Activated naive CD8-positive, alpha-beta T cell treated with anti-CD3 and anti-CD28 coated beads, Interleukin-2, amount 50 U/mL, for 24 hours (primary cell): Measurements from ENCODE around the gene RYR3.
A peak's percentile ranks its signal among the peaks of the same experiment; 100 is the strongest.

Experiments used
- ATAC-seq: fragments of 150-1000 bp; cut with Tn5 transposase; one replicate; pipeline ENCODE4 v1.10.0; 2021
- DNase-seq: peaks from one replicate; pipeline ENCODE4 v3.0.0; 2021
- H3K27ac Mint-ChIP-seq: one replicate; pipeline ENCODE4 v1.8.0; 2021; ENCODE audit warnings: mild to moderate bottlenecking, mixed read lengths
- H3K27me3 Mint-ChIP-seq: one replicate; pipeline ENCODE4 v1.8.0; 2021; ENCODE audit warnings: mixed read lengths
- H3K36me3 Mint-ChIP-seq: one replicate; pipeline ENCODE4 v1.8.0; 2021; ENCODE audit warnings: low read depth, mixed read lengths
- H3K4me1 Mint-ChIP-seq: one replicate; pipeline ENCODE4 v1.8.0; 2021; ENCODE audit warnings: mixed read lengths
- H3K4me3 Mint-ChIP-seq: one replicate; pipeline ENCODE4 v1.8.0; 2021; ENCODE audit warnings: mild to moderate bottlenecking, moderate library complexity, mixed read lengths
- H3K9me3 Mint-ChIP-seq: one replicate; pipeline ENCODE4 v1.8.0; 2021; ENCODE audit warnings: mixed read lengths

The RYR3 gene

GRCh38 chr15:33679061-33679460 is 368.3 kb downstream of the RYR3 start:
- no peaks in the 10 kb centered on the region for H3K36me3 Mint-ChIP-seq
- DNase-seq (no peak), ATAC-seq (no peak)
- no peak overlapping the region for H3K27ac Mint-ChIP-seq
- H3K4me3 Mint-ChIP-seq, result no peak overlapping the region
- H3K9me3 Mint-ChIP-seq, result no peaks in the 10 kb centered on the region
- H3K27me3 Mint-ChIP-seq, result peaks cover 14% of the 10 kb centered on the region
- no peaks in the 10 kb centered on the region for H3K4me1 Mint-ChIP-seq

GRCh38 chr15:33680336-33680735 is 369.6 kb downstream of the RYR3 start:
- Mint-ChIP-seq H3K4me3 (no peak overlapping the region), H3K9me3 (no peaks in the 10 kb centered on the region), H3K36me3 (no peaks in the 10 kb centered on the region), H3K27me3 (peaks cover 15% of the 10 kb centered on the region), H3K4me1 (no peaks in the 10 kb centered on the region), H3K27ac (no peak overlapping the region)
- ATAC-seq (no peak), DNase-seq (no peak)

- Mint-ChIP-seq H3K27ac (no peak overlapping the region), H3K4me1 (no peaks in the 10 kb centered on the region), H3K4me3 (no peak overlapping the region), H3K27me3 (no peaks in the 10 kb centered on the region), H3K36me3 (no peaks in the 10 kb centered on the region), H3K9me3 (no peaks in the 10 kb centered on the region)
- no peak for DNase-seq
- ATAC-seq, result no peak
Measured at GRCh38 chr15:33693166-33693800, 382.5 kb downstream of the RYR3 start.

GRCh38 chr15:33698126-33698525 is 387.4 kb downstream of the RYR3 start:
- no peaks in the 10 kb centered on the region for H3K9me3 Mint-ChIP-seq
- no peak overlapping the region for H3K4me3 Mint-ChIP-seq
- ATAC-seq (no peak), DNase-seq (no peak)
- H3K36me3 Mint-ChIP-seq, result no peaks in the 10 kb centered on the region
- H3K27ac Mint-ChIP-seq, result no peak overlapping the region
- peaks cover 3% of the 10 kb centered on the region for H3K27me3 Mint-ChIP-seq
- H3K4me1 Mint-ChIP-seq, result no peaks in the 10 kb centered on the region

- H3K36me3 Mint-ChIP-seq, result no peaks in the 10 kb centered on the region
- no peak overlapping the region for H3K27ac Mint-ChIP-seq
- DNase-seq (no peak), ATAC-seq (no peak)
- H3K4me1 Mint-ChIP-seq, result no peaks in the 10 kb centered on the region
- H3K9me3 Mint-ChIP-seq, result no peaks in the 10 kb centered on the region
- peaks cover 3% of the 10 kb centered on the region for H3K27me3 Mint-ChIP-seq
- H3K4me3 Mint-ChIP-seq, result no peak overlapping the region
Measured at GRCh38 chr15:33699145-33699544, 388.4 kb downstream of the RYR3 start.

- DNase-seq (no peak), ATAC-seq (no peak)
- H3K4me1 Mint-ChIP-seq, result no peaks in the 10 kb centered on the region
- H3K9me3 Mint-ChIP-seq, result no peaks in the 10 kb centered on the region
- H3K4me3 Mint-ChIP-seq, result no peak overlapping the region
- H3K36me3 Mint-ChIP-seq, result no peaks in the 10 kb centered on the region
- H3K27ac Mint-ChIP-seq, result no peak overlapping the region
- peaks cover 3% of the 10 kb centered on the region for H3K27me3 Mint-ChIP-seq
Measured at GRCh38 chr15:33699691-33700447, 389.1 kb downstream of the RYR3 start.

- Mint-ChIP-seq H3K27me3 (peaks cover 3% of the 10 kb centered on the region), H3K4me1 (no peaks in the 10 kb centered on the region), H3K27ac (no peak overlapping the region), H3K4me3 (no peak overlapping the region), H3K36me3 (no peaks in the 10 kb centered on the region), H3K9me3 (no peaks in the 10 kb centered on the region)
- ATAC-seq (peak; percentile 80), DNase-seq (peak; percentile 64)
Measured at GRCh38 chr15:33700695-33701303, 390.0 kb downstream of the RYR3 start.

GRCh38 chr15:33701304-33701696 is 390.5 kb downstream of the RYR3 start:
- DNase-seq (no peak), ATAC-seq (no peak)
- Mint-ChIP-seq H3K27me3 (peaks cover 3% of the 10 kb centered on the region), H3K27ac (no peak overlapping the region), H3K4me3 (no peak overlapping the region), H3K4me1 (no peaks in the 10 kb centered on the region), H3K36me3 (no peaks in the 10 kb centered on the region), H3K9me3 (no peaks in the 10 kb centered on the region)

GRCh38 chr15:33706173-33706572 is 395.4 kb downstream of the RYR3 start:
- H3K4me3 Mint-ChIP-seq, result no peak overlapping the region
- H3K36me3 Mint-ChIP-seq, result no peaks in the 10 kb centered on the region
- peaks cover 9% of the 10 kb centered on the region for H3K9me3 Mint-ChIP-seq
- H3K4me1 Mint-ChIP-seq, result no peaks in the 10 kb centered on the region
- H3K27me3 Mint-ChIP-seq, result no peaks in the 10 kb centered on the region
- DNase-seq, result no peak
- H3K27ac Mint-ChIP-seq, result no peak overlapping the region
- no peak for ATAC-seq

GRCh38 chr15:33710748-33711147 is 400.0 kb downstream of the RYR3 start:
- Mint-ChIP-seq H3K27me3 (no peaks in the 10 kb centered on the region), H3K4me1 (peaks cover 3% of the 10 kb centered on the region), H3K9me3 (peaks cover 19% of the 10 kb centered on the region), H3K36me3 (peaks cover 4% of the 10 kb centered on the region), H3K4me3 (no peak overlapping the region), H3K27ac (no peak overlapping the region)
- DNase-seq, result no peak
- no peak for ATAC-seq

GRCh38 chr15:33716025-33716424 is 405.3 kb downstream of the RYR3 start:
- Mint-ChIP-seq H3K9me3 (peaks cover 13% of the 10 kb centered on the region), H3K36me3 (peaks cover 5% of the 10 kb centered on the region), H3K27me3 (no peaks in the 10 kb centered on the region), H3K27ac (no peak overlapping the region), H3K4me3 (no peak overlapping the region), H3K4me1 (peaks cover 11% of the 10 kb centered on the region)
- DNase-seq, result no peak
- peak; percentile 88 for ATAC-seq

- no peak overlapping the region for H3K27ac Mint-ChIP-seq
- H3K4me1 Mint-ChIP-seq, result peaks cover 8% of the 10 kb centered on the region
- no peaks in the 10 kb centered on the region for H3K27me3 Mint-ChIP-seq
- H3K36me3 Mint-ChIP-seq, result peaks cover 1% of the 10 kb centered on the region
- ATAC-seq (no peak), DNase-seq (no peak)
- H3K4me3 Mint-ChIP-seq, result no peak overlapping the region
- H3K9me3 Mint-ChIP-seq, result peaks cover 3% of the 10 kb centered on the region
Measured at GRCh38 chr15:33720952-33721351, 410.2 kb downstream of the RYR3 start.

GRCh38 chr15:33722005-33722672 is 411.4 kb downstream of the RYR3 start:
- Mint-ChIP-seq H3K27ac (no peak overlapping the region), H3K9me3 (peaks cover 1% of the 10 kb centered on the region), H3K4me1 (peaks cover 3% of the 10 kb centered on the region), H3K36me3 (no peaks in the 10 kb centered on the region), H3K4me3 (no peak overlapping the region), H3K27me3 (no peaks in the 10 kb centered on the region)
- DNase-seq (no peak), ATAC-seq (no peak)

- peaks cover 3% of the 10 kb centered on the region for H3K4me1 Mint-ChIP-seq
- no peak overlapping the region for H3K27ac Mint-ChIP-seq
- H3K9me3 Mint-ChIP-seq, result no peaks in the 10 kb centered on the region
- no peak overlapping the region for H3K4me3 Mint-ChIP-seq
- H3K27me3 Mint-ChIP-seq, result no peaks in the 10 kb centered on the region
- ATAC-seq (no peak), DNase-seq (no peak)
- H3K36me3 Mint-ChIP-seq, result no peaks in the 10 kb centered on the region
Measured at GRCh38 chr15:33722673-33723015, 411.9 kb downstream of the RYR3 start.
